ENCODE results near the gene MRPL4.

GRCh38 chr19:10285393-10285792 lies 33.4 kb downstream of the MRPL4 start:
- no peak for TF ChIP-seq CTCF (IDR thresholded peaks at IDR 0.05; ENCODE audit: poor library complexity)
- no peak for TF ChIP-seq EZH2phosphoT487 (IDR thresholded peaks at IDR 0.05; ENCODE audit: low read depth, severe bottlenecking, unreplicated experiment)

All from hepatocyte (in vitro differentiated cells).